GM23248 (cell line): ENCODE data around the gene PLPP3.

Experiments
- EZH2 ChIP-seq: fragments of 200-600 bp; sonication (generic); IDR thresholded peaks from 2 replicates; pipeline ENCODE4 v1.6.1; 2018; ENCODE audit warnings: antibody characterized with exemption, mild to moderate bottlenecking; ENCODE audit not compliant: insufficient read depth, poor library complexity, severe bottlenecking
- EZH2phosphoT487 ChIP-seq: fragments of 200-600 bp; sonication (generic); IDR thresholded peaks from 2 replicates; pipeline ENCODE4 v1.6.1; 2018; ENCODE audit warnings: antibody characterized with exemption, moderate library complexity, mild to moderate bottlenecking, low read depth; ENCODE audit not compliant: insufficient read depth

DNA sequence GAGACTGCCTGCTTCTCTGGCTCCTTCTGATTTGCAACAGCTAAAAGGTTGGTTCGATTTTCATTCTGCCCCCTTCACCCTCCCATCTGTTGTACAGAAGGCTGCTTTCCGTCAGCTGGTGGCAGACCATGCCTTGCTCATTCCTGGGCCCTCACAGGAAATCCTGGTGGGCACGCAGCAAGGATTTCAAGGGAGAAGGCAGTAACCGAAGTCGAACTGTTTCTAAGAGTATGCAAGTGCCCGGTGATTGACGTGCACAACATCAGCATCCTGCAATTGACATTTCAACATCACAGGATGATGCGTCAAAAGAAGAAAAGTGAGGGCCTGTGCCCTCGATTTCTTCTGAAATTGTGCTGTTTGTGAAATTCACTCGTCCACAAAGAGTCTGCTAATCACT, 83.8 kb downstream of the PLPP3 start:
- TF ChIP-seq EZH2phosphoT487 = no peak
- TF ChIP-seq EZH2 = no peak
